GM18499 (cell line): ENCODE data around the gene TMEM132D.
"Not testable (repeated sequence)": the region's sequence is repeated elsewhere in the genome, so short reads cannot be mapped to it uniquely, and the experiment has no call there.

ENCODE experiments used
- ATAC-seq: cut with Tn5 transposase; IDR thresholded peaks from one replicate; pipeline ENCODE4 v1.9.1; 2021; ENCODE audit warnings: moderate number of reproducible peaks; ENCODE audit not compliant: insufficient read depth, unreplicated experiment

Gene TMEM132D

GRCh38 chr12:129550353-129550752 is 353.5 kb downstream of the TMEM132D start:
- no peak for ATAC-seq

DNA sequence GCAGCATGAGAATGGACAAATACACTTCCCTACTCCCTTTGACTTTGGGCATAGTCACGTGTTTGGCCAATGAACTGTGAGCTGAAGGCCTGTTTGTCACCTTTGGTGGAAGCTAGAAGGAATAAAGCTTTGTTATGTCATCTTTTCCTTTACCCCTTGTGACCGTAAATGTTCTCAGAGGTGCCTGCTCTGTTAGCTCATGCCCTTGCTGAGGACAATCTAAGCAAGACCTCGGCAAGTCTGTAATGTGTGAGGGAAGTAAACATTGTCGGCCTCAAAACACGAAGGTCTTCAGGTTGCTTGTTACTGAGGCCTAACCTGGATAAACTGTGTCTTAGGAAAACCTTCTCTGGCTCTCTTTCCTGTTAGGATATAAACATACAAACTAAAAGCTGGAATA is 354.2 kb downstream of the TMEM132D start:
- no peak for ATAC-seq

- not testable (repeated sequence) for ATAC-seq
Measured at GRCh38 chr12:129549020-129549419, 354.8 kb downstream of the TMEM132D start.

- ATAC-seq = no peak
Measured at GRCh38 chr12:129544716-129545115, 359.1 kb downstream of the TMEM132D start.

- no peak for ATAC-seq
Measured at GRCh38 chr12:129540954-129541353, 362.9 kb downstream of the TMEM132D start.

GRCh38 chr12:129540249-129540648 is 363.6 kb downstream of the TMEM132D start:
- ATAC-seq = no peak

- not testable (repeated sequence) for ATAC-seq
Measured at GRCh38 chr12:129538724-129539335, 365.0 kb downstream of the TMEM132D start.

DNA sequence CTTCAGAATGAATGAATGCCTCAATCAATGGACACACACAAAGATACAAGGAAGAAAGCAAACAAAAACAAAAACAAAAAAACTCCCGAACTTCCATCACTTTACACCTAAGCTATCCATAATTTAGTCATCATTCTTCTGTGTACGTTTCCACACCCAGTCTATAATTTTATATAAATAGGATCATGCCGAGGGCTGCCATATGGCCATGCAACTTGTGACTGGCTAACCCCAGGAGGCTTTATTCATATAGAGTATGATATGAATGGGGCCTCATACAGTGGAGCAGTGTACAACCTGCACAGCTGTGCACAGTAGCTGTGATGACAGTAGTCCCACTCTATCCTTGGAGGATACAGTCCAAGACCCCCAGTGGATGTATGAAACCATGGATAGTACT is 365.7 kb downstream of the TMEM132D start:
- ATAC-seq = no peak

DNA sequence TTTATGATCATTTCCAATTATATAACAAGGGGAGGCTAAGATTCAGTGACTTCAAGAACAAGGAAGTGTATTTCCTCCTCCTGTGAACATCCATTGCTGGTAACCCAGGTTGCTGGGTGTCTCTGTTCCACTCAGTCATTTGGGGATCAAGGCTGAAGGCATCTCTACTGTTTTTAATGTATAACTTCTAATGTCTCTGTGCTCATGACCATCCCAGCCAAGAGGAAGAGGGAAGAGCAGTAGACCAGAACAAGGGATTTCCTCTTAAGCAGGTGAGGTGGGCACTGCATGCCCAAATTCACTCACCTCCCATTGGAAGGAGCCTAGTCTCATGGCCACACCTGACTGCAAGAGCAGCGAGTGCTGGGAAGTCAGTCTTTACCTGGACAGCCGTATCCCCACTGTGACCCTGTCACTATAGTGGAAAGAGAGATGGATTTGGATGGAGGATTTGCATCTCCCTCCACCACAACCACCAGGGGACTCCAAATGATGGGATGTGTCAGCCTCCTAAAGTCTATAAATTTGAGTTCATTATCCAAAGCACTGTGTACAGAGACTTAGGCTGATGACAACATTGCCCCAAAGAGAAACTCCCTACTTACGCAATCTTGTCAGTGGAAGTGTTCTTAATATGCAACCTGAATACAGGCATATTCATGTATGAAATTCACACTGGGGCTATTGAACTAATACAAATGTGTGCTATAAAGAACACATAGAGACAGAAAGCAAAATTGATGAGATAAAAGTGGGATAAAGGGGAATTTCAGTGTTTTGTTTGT is 368.7 kb downstream of the TMEM132D start:
- no peak for ATAC-seq

DNA sequence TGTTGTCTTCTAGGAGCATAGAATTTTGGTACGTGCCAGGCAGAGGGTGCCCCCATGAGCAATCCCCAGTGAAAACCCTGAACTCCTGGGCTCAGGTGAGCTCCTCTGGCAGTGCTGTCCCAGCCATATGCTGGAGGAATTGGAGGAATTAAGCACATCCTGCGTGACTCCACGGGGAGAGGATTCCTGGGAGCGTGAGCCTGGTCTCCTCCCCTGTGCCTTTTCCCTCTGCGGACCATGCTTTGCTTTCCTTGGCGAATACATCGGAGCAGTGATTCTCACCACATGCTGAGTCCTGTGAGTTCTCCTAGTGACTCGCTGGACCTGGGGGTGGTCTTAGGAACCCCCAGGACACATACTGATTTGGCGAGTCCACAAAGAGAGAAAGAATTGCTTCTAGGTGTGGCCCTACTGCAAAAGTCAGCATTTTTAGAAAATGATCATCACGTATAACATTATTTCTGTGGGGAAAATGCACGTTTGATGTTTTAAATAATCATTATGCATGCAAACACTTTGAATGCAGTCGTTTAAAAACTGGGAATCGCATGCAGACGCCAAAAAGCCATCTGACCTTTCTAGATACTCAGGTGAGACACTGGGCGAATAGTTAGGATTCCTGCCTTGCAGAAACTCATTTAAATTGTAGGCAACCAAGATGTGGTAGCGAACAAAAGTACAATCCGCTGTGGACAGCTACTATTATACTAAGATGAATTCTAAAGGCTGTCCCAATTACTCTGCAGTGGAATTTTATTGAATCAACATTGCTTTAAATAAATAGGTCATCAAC is 370.9 kb downstream of the TMEM132D start:
- ATAC-seq = no peak

- no peak for ATAC-seq
Measured at GRCh38 chr12:129532082-129532481, 371.7 kb downstream of the TMEM132D start.

- no peak for ATAC-seq
Measured at GRCh38 chr12:129530984-129531383, 372.8 kb downstream of the TMEM132D start.

DNA sequence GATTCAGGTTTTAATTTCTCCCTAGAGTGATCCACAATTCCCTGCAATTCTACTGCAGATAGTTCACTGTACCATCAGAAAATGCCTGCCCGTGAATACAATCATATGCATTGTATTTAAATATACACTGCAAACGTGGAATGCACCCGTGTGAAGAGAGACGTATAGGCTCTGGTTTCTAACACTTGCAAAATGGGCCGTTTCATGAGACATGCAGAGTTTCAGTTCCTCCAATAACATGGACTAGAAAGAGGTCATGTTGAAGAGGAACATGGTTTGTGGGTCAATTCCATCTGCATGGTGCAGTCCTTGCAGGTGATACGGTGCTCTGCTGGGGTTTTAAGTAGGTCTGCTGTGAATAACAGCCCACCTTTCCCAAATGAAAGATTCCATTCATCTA is 373.3 kb downstream of the TMEM132D start:
- no peak for ATAC-seq

- no peak for ATAC-seq
Measured at GRCh38 chr12:129527506-129527905, 376.3 kb downstream of the TMEM132D start.

- no peak for ATAC-seq
Measured at GRCh38 chr12:129523621-129524020, 380.2 kb downstream of the TMEM132D start.

GRCh38 chr12:129520739-129521138 is 383.1 kb downstream of the TMEM132D start:
- no peak for ATAC-seq

DNA sequence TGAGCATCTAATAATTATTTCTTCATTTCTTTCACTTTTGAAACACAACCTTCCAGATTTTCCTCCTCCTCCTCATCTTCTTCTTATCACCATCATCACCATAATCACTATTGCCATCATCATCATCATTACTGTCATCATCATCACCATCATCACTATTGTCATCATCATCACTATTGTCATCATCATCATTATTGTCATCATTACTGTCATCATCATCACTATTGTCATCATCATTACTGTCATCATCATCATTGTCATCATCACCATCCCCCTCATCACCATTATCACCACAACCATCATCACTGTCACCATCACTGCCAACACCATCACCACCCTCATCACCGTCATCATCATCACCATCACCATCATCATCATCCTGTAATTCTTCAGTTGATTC is 400.0 kb downstream of the TMEM132D start:
- no peak for ATAC-seq

GRCh38 chr12:129496226-129496625 is 407.6 kb downstream of the TMEM132D start:
- no peak for ATAC-seq

DNA sequence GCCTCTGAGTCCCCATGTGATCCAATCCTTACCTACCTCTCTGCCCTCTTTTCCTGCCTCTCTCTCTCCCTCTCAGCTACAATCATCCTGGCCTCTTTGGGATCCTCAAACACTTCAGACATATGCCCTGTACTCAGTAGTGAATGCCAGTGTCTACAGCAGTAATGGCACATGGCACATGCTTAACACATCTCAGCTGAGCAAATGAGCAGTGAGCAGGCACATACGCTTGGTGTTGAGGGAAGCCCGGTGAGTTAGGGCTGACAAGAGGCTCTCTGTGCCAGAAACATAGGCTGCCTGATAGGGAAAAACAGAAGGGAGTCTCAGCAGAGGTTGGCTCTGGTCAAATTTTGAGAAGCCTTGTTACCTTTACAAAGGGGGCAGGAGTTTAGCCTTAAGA is 409.1 kb downstream of the TMEM132D start:
- no peak for ATAC-seq

- ATAC-seq = no peak
Measured at GRCh38 chr12:129494260-129494659, 409.6 kb downstream of the TMEM132D start.

GRCh38 chr12:129489100-129489676 is 414.6 kb downstream of the TMEM132D start:
- no peak for ATAC-seq
